Duodenal mucosa (tissue), 2 donors: ENCODE results near the gene FFAR1.

Experiments used
- H3K27ac ChIP-seq: one replicate; pipeline ENCODE4 v1.7.0; 2013; ENCODE audit warnings: low read depth, low read length
- H3K27me3 ChIP-seq, 2 donors: one replicate each; pipeline ENCODE4 v1.7.0; 2013; ENCODE audit warnings: low read length in 2 of 2, control low read depth in 1 of 2; ENCODE audit not compliant: insufficient read depth in 2 of 2, control insufficient read depth in 1 of 2
- H3K36me3 ChIP-seq, 2 donors: one replicate each; pipeline ENCODE4 v1.7.0; 2013; ENCODE audit warnings: low read length in 2 of 2, control low read depth in 1 of 2; ENCODE audit not compliant: insufficient read depth in 2 of 2, control insufficient read depth in 1 of 2
- H3K4me1 ChIP-seq, 2 donors: one replicate each; pipeline ENCODE4 v1.7.0; 2013; ENCODE audit warnings: low read length in 2 of 2, control low read depth in 1 of 2; ENCODE audit not compliant: insufficient read depth in 2 of 2, control insufficient read depth in 1 of 2
- H3K4me3 ChIP-seq, 2 donors: one replicate each; pipeline ENCODE4 v1.7.0; 2013; ENCODE audit warnings: low read length in 2 of 2, low read depth in 1 of 2
- H3K9ac ChIP-seq, 2 donors: one replicate each; pipeline ENCODE4 v1.7.0; 2013; ENCODE audit warnings: low read length in 2 of 2, low read depth in 1 of 2
- H3K9me3 ChIP-seq, 2 donors: one replicate each; pipeline ENCODE4 v1.7.0; 2013; ENCODE audit warnings: low read length in 2 of 2, control low read depth in 1 of 2; ENCODE audit not compliant: control insufficient read depth in 1 of 2

The FFAR1 gene

DNA sequence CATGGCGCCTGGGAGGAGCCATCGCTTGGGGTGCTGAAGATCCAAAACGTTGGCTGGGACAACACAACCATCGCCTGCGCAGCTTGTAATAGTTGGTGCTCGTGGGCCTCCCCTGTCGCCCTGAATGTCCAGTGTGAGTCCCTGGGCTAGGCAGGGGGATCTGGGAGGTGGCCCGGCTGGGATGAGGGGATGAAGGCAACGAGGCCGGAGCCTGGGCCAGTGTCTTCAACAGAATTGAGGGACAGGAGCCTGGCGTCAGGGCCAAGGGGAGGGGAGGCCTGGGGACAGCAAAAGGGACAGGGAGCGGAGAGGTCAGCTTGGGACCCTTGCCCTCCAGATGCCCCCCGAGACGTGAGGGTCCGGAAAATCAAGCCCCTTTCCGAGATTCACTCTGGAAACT lies 6.7 kb upstream of the FFAR1 start:
- Histone ChIP-seq H3K4me3 (no peak overlapping the region), H3K36me3 (no peaks in the 10 kb centered on the region), H3K4me1 (peaks cover under 1% of the 10 kb centered on the region in 2 donors), H3K27me3 (peaks cover 0 to 13% of the 10 kb centered on the region in 2 donors), H3K9me3 (no peaks in the 10 kb centered on the region), H3K27ac (no peak overlapping the region), H3K9ac (no peak overlapping the region)

DNA sequence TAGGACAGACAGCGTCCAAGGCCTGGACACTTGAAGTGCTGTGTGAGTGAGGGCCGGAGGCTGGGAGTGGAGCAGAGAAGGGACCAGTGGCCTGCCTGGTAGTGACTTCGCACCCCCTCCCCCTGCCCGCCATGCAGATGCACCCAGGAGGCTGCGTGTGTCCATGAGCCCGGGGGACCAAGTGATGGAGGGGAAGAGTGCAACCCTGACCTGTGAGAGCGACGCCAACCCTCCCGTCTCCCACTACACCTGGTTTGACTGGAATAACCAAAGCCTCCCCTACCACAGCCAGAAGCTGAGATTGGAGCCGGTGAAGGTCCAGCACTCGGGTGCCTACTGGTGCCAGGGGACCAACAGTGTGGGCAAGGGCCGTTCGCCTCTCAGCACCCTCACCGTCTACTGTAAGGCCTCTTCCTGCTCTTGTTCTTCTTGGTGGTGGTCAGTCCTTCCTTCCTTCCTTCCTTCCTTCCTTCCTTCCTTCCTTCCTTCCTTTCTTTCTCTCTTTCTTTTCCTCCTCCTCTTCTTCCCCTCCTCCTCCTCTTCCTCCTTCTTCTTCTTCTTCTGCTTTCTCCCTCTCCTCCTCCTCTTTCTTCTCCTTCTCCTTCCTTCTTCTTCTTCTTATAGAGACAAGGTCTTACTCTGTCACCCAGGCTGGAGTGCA lies 6.0 kb upstream of the FFAR1 start:
- peaks cover 0 to 14% of the 10 kb centered on the region in 2 donors for H3K27me3 ChIP-seq
- no peak overlapping the region for H3K9ac ChIP-seq
- no peak overlapping the region for H3K27ac ChIP-seq
- no peaks in the 10 kb centered on the region for H3K36me3 ChIP-seq
- no peaks in the 10 kb centered on the region for H3K9me3 ChIP-seq
- H3K4me3 ChIP-seq, result no peak overlapping the region
- H3K4me1 ChIP-seq, result peaks cover 6 to 8% of the 10 kb centered on the region in 2 donors

DNA sequence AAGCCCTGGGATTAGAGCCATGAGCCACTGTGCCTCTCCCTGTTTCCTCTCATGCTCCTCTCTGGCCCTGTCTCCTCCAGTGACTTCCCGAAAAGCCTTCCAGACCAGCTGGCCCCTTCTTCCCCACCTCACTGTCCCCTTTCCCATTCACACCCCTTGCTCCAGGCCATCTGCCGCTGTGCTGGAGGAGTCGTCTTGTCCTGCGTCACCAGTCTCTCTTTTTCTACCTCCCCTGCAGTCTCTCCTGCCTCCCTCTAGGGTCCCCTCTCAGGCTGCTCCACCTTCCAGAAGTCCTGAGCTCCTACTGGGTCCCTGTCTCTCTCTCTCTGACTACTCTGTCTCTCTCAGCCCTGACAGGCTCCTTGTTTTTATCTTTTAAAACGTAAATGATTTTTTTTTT lies 5.3 kb upstream of the FFAR1 start:
- H3K36me3 ChIP-seq, result no peaks in the 10 kb centered on the region
- H3K27me3 ChIP-seq, result peaks cover 0 to 14% of the 10 kb centered on the region in 2 donors

DNA sequence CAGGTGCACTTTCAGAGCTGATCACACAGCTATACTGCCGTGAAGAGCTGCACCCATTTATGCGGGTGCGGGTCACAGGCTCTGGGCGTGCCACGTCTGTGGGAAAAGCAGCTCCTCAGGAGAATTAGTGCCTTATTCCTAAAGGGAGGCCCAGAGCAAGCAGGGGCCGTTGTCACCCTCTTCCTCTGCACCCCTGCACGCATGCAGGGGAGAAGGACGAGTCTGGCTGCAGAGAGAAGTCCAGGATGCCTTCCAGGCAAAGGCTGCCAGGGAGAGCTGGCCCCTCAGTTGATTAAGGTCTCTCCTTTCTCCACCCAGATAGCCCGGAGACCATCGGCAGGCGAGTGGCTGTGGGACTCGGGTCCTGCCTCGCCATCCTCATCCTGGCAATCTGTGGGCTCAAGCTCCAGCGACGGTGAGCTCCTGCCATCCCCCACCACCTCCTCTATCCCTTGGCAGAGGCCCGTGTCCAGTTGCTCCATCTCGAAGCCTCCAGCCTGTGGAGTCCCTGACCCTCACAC lies 3.1 kb upstream of the FFAR1 start:
- Histone ChIP-seq H3K36me3 (no peaks in the 10 kb centered on the region), H3K9me3 (no peaks in the 10 kb centered on the region), H3K9ac (no peak overlapping the region)

More for the DNA sequence above, 5.3 kb upstream of the FFAR1 start:
- peaks cover 6 to 10% of the 10 kb centered on the region in 2 donors for H3K4me1 ChIP-seq
- no peak overlapping the region for H3K4me3 ChIP-seq
- no peak overlapping the region for H3K9ac ChIP-seq
- no peaks in the 10 kb centered on the region for H3K9me3 ChIP-seq
- no peak overlapping the region for H3K27ac ChIP-seq

DNA sequence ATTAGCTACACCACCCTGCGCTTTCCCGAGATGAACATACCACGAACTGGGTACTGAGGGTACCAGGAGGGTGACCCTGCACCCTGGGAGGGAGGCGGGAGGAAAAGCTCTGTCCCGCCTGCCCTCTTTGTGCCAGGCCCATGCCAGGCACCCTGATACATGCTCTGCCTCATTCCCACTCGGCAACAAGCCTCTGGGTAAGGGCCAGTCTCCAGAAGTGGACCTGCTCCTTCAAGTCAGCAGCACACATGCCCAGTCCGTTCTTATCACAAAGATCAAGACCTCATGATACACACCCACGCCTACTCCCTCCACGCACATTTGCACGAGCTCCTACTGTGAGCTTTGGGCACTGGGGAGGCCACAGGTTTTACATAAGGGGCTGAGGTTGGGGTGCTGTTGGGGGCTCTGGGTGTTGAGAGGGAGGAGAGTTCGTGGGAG lies 2.0 kb upstream of the FFAR1 start:
- Histone ChIP-seq H3K36me3 (no peaks in the 10 kb centered on the region), H3K27me3 (peaks cover 0 to 14% of the 10 kb centered on the region in 2 donors), H3K4me3 (no peak overlapping the region), H3K4me1 (peaks cover 6 to 16% of the 10 kb centered on the region in 2 donors), H3K9me3 (no peaks in the 10 kb centered on the region), H3K27ac (no peak overlapping the region), H3K9ac (no peak overlapping the region)

More for the DNA sequence above, 3.1 kb upstream of the FFAR1 start:
- no peak overlapping the region for H3K4me3 ChIP-seq
- peaks cover 0 to 14% of the 10 kb centered on the region in 2 donors for H3K27me3 ChIP-seq
- H3K4me1 ChIP-seq, result peaks cover 6 to 16% of the 10 kb centered on the region in 2 donors
- no peak overlapping the region for H3K27ac ChIP-seq

DNA sequence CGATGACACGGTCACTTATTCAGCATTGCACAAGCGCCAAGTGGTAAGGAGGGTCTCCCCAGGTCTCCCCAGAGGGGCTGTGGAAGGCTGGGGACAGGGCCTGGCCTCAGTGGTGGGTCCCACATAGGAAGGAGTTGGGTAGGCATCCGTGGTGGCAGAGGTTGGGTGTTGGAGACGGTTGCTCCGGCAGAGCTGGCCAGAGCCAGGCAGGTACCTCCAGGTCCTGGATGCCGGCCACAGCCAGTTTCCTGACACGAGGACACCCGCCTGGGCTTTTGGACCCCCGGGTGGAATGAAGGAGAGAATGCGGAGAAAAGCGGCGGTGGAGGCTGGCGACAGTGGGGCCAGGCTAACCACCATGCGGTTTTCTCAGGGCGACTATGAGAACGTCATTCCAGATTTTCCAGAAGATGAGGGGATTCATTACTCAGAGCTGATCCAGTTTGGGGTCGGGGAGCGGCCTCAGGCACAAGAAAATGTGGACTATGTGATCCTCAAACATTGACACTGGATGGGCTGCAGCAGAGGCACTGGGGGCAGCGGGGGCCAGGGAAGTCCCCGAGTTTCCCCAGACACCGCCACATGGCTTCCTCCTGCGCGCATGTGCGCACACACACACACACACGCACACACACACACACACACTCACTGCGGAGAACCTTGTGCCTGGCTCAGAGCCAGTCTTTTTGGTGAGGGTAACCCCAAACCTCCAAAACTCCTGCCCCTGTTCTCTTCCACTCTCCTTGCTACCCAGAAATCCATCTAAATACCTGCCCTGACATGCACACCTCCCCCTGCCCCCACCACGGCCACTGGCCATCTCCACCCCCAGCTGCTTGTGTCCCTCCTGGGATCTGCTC lies 1.3 kb upstream of the FFAR1 start:
- Histone ChIP-seq H3K27me3 (peaks cover 0 to 14% of the 10 kb centered on the region in 2 donors), H3K36me3 (no peaks in the 10 kb centered on the region), H3K27ac (no peak overlapping the region), H3K9ac (no peak overlapping the region), H3K4me1 (peaks cover 6 to 16% of the 10 kb centered on the region in 2 donors), H3K4me3 (no peak overlapping the region), H3K9me3 (no peaks in the 10 kb centered on the region)

DNA sequence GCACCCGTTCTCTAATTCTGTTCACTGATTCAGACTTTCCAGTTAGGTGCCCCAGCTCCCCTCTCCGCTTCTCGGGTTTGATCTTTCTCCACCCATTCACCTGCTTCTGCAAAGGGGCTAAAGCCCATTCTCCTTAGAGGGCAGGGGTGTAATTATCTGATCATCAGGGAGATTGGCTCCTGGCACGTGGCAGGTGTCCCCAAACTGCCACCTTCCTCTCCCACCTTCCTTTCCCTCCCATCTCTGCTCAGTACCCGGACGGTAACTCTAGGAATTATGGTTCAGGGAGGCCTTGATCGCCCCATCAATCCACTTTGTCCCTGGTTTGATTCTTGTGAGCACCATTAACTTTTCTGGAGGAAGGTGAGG lies 212 bp downstream of the FFAR1 start:
- Histone ChIP-seq H3K9ac (no peak overlapping the region), H3K27ac (no peak overlapping the region), H3K27me3 (peaks cover 0 to 14% of the 10 kb centered on the region in 2 donors), H3K4me3 (no peak overlapping the region), H3K9me3 (no peaks in the 10 kb centered on the region), H3K4me1 (peaks cover 6 to 16% of the 10 kb centered on the region in 2 donors), H3K36me3 (no peaks in the 10 kb centered on the region)

DNA sequence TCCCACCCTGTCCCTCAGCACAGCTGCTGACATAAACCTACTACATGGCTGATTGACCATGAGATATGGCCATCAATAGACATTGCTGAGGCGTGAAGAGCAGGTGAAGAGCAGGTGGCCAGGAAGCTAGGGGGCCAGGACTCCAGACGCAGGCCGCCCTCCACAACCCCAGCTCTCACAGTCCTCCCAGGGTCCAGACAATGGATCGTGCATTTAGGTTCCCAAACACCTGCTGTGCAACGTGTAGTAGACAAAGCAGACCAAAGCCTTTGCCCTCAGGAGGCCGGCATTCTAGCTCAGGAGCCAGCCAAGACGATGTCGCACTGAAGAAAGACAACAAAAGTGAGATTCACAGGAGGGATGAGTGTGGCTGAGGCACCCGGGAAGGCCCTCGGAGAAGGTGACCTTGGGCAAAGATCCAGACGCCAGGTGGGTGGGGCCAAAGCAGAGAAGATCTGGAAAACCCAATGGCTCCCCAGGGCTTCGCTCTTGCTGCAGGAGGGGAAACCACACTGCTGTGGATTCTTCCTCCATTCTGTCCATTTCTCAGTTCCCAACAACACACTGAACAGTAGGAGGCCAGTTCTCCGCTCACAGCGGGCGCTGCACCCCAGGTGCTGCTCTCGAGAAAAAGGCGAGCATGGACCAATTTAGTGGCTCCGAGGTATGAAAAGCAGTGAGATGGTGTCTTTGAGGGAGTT lies 1.4 kb downstream of the FFAR1 start:
- H3K4me1 ChIP-seq, result peaks cover 6 to 16% of the 10 kb centered on the region in 2 donors
- H3K4me3 ChIP-seq, result no peak overlapping the region
- H3K9ac ChIP-seq, result no peak overlapping the region
- no peaks in the 10 kb centered on the region for H3K9me3 ChIP-seq
- H3K27ac ChIP-seq, result no peak overlapping the region
- H3K36me3 ChIP-seq, result no peaks in the 10 kb centered on the region
- peaks cover 0 to 14% of the 10 kb centered on the region in 2 donors for H3K27me3 ChIP-seq

DNA sequence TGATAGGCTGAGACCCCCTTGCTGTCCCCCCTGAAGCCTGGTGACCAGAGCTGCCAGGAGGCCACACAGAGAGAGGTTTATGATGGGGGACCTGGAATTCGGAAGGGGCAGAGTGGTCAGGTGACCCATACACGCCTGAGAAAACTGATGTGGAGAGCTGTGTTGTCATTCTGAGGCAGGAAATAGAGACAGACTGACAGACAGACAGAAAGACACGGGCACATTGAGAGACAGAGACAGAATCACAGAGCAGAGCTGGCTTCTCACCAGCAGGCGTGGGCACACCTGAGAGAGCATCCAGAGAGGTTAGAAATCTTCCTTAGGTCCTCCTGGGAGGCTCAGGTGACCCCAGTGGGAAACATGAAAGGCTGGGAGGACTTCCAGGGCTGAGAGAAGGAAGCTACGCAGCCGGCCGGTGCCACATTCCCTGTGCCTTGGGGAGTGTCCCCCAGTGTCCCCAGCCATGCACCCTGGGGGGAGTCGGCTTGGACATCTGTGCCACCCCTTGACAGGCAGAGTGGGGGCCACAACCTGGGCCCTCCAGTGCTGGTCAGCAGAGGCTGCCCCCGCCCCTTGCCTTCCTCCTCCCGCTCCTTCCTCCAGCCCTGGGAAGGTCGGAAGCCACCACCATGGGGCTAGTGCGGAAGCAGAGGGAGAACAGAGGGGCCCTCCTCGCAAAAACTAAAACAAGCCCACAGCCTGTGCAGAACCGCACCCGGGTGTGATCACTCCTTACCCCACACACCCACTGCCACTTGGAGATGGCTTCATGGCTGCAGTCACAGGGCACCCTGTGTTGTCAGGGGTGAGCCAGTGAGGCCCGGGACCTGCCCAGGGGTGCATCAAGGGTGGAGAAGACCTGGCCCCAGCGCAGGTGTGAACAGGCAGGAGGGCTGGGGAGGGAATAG lies 2.2 kb downstream of the FFAR1 start:
- Histone ChIP-seq H3K27me3 (peaks cover 0 to 9% of the 10 kb centered on the region in 2 donors), H3K4me3 (no peak overlapping the region), H3K36me3 (no peaks in the 10 kb centered on the region), H3K4me1 (peaks cover 6 to 16% of the 10 kb centered on the region in 2 donors), H3K9ac (no peak overlapping the region), H3K27ac (no peak overlapping the region), H3K9me3 (no peaks in the 10 kb centered on the region)
